ENCODE data around the gene SIM1.
"Not testable (repeated sequence)": the region's sequence is repeated elsewhere in the genome, so short reads cannot be mapped to it uniquely, and the experiment has no call there.

GRCh38 chr6:100354736-100355641, 109.7 kb downstream of the SIM1 start:
- TF ChIP-seq CTCF, POLR2A, POLR2AphosphoS5 (IDR thresholded peaks at IDR 0.05): not testable (repeated sequence)
